ENCODE data around the gene CIC. TPM values are rescaled to one million over a fixed set of nuclear protein-coding genes. Genes with fewer than 3 reads are reported as not detected.
"Not testable (repeated sequence)": the region's sequence is repeated elsewhere in the genome, so short reads cannot be mapped to it uniquely, and the experiment has no call there.

CIC gene
- total RNA-seq, 4 donors from 2014 or later: 50.6 to 98.3 (median 56.9) TPM

DNA sequence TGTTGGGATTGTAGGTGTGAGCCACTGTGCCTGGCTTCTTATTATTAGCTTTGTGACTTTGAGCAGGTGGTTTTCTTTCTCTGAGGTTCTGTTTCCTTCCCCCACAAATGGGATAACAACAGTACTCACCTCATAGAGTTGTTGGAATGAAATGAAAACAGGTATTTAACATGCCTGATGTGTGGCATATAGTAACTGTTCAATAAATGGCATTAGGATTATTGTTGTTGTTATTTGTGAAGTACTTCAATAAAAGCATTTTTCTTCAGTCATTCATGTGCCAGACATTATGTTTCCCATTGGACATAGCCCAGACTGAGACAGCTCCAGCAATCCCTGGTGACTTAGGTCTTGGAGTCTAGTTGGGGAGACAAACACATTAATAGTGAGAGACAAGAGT is 57.9 kb downstream of the CIC start:
- peaks cover 25 to 33% of the 10 kb centered on the region in 2 donors for H3K4me1 ChIP-seq
- intact Hi-C loops (cut with DNase I): no loop called here
- DNase-seq: no peak
- no peak overlapping the region for H3K27ac ChIP-seq
- H3K27me3 ChIP-seq: peaks cover 13% of the 10 kb centered on the region
- no peaks in the 10 kb centered on the region for H3K36me3 ChIP-seq
- TF ChIP-seq POLR2A (IDR thresholded peaks at IDR 0.05): no peak
- TF ChIP-seq, protein P1, sequence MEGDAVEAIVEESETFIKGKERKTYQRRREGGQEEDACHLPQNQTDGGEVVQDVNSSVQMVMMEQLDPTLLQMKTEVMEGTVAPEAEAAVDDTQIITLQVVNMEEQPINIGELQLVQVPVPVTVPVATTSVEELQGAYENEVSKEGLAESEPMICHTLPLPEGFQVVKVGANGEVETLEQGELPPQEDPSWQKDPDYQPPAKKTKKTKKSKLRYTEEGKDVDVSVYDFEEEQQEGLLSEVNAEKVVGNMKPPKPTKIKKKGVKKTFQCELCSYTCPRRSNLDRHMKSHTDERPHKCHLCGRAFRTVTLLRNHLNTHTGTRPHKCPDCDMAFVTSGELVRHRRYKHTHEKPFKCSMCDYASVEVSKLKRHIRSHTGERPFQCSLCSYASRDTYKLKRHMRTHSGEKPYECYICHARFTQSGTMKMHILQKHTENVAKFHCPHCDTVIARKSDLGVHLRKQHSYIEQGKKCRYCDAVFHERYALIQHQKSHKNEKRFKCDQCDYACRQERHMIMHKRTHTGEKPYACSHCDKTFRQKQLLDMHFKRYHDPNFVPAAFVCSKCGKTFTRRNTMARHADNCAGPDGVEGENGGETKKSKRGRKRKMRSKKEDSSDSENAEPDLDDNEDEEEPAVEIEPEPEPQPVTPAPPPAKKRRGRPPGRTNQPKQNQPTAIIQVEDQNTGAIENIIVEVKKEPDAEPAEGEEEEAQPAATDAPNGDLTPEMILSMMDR (IDR thresholded peaks at IDR 0.05): no peak
- no peak overlapping the region for H3K4me3 ChIP-seq (replicated peaks in 1 of 3)
- H3K9me3 ChIP-seq: no peaks in the 10 kb centered on the region

DNA sequence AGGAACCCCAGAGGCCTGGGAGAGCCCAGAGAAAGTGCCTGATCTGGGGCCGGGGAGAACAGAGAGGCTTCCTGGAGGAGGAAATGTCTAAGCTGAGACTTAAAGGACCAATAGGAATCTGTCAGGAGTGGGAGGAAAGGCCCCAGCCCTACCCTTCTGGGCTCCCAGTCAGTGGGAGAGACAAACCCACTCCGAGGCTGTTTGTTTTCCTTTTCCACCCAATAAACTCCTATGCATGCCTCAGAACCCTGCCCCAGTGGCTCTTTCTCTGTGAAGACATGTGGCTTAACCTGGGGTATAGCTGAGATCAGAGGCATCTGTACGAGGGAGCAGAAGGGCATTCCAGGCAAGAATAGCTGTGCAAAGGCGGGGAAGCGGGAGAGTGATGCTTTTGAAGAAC is 58.3 kb downstream of the CIC start:
- DNase-seq: no peak
- Histone ChIP-seq H3K27me3 (peaks cover 13% of the 10 kb centered on the region), H3K27ac (no peak overlapping the region), H3K9me3 (no peaks in the 10 kb centered on the region), H3K4me1 (peaks cover 25 to 33% of the 10 kb centered on the region in 2 donors), H3K36me3 (no peaks in the 10 kb centered on the region), H3K4me3 (replicated peaks in 1 of 3) (no peak overlapping the region)
- intact Hi-C loops (cut with DNase I): no loop called here
- TF ChIP-seq, protein P1 (IDR thresholded peaks at IDR 0.05): no peak
- TF ChIP-seq POLR2A (IDR thresholded peaks at IDR 0.05): no peak
- WGBS, 2 donors: 91 to 93% methylated on average over 5 of the region's 5 CpGs

DNA sequence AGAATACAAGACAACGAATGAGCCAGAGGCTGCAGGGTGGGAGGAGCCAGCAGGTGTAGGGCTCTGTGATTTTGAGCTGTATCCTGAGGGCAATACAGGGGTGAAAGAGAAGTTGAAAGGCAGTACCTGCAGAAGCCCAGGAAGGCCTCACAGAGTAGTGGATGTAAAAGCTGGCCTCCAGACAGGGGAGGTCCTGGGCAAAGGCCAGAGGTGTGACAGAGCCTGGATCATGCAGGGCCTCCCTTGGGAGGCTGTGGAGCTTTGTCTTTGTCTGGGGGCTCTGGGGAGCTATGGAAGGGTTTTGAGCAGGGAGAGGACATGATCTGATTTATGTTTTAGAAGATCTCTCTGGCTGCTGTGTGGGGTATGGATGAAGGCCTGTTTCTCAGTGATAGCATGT is 59.1 kb downstream of the CIC start:
- WGBS, 2 donors: 22 to 24% methylated on average over 1 of the region's 1 CpG
- DNase-seq: no peak

DNA sequence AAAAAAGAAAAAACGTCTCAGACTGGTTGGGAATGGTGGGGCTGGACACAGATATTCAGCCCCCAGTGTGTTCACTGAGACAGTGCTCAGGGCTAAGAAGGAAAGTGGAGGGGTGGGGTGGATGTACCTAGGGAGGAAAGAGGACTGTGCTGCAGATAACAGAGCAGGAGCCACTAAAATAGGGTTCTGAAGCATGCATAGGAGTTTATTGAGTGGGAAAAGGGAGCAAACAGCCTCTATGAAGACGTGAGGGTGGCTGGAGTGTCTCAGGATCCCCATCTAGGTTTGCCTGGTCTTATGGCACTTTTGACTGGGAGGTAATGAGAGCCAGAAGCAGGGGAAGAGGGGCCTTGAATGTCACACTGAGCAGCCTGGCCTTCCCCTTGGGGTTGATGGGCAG is 59.8 kb downstream of the CIC start:
- H3K27ac ChIP-seq: no peak overlapping the region

More for the DNA sequence above, 59.1 kb downstream of the CIC start:
- H3K4me3 ChIP-seq (replicated peaks in 1 of 3): no peak overlapping the region
- H3K36me3 ChIP-seq: no peaks in the 10 kb centered on the region
- TF ChIP-seq POLR2A (IDR thresholded peaks at IDR 0.05): no peak
- TF ChIP-seq, protein P1 (IDR thresholded peaks at IDR 0.05): no peak
- peaks cover 13% of the 10 kb centered on the region for H3K27me3 ChIP-seq
- no peaks in the 10 kb centered on the region for H3K9me3 ChIP-seq
- peaks cover 25 to 33% of the 10 kb centered on the region in 2 donors for H3K4me1 ChIP-seq
- intact Hi-C loops (cut with DNase I): no loop called here
- no peak overlapping the region for H3K27ac ChIP-seq

DNA sequence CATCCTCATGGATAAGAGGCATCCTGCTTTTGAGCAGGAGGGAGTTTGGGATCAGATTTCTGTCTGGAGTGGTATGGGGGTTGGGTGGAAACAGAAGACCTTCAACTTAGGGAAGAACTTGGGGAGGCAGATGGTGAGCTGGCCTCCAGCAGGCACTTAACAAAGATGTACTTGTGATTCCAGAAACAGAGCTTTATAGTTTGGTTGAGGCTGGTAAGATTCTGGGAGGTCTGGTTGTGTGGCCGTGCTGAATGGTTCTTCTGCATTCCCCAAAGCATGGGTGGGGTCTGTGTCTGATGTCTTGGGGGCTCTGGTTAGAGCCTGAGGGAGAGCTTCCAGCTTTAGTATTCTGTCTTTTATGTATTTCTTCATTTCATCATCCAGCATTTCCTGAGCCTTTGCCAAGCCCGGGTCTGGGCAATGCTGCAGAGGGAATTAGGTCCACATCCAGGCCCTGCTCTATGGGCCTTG is 61.2 kb downstream of the CIC start:
- H3K9me3 ChIP-seq: no peaks in the 10 kb centered on the region
- no peak for TF ChIP-seq POLR2A (IDR thresholded peaks at IDR 0.05)
- TF ChIP-seq, protein P1 (IDR thresholded peaks at IDR 0.05): no peak
- intact Hi-C loops (cut with DNase I): no loop called here
- no peaks in the 10 kb centered on the region for H3K27me3 ChIP-seq
- H3K4me3 ChIP-seq (replicated peaks in 1 of 3): no peak overlapping the region
- H3K36me3 ChIP-seq: no peaks in the 10 kb centered on the region
- H3K4me1 ChIP-seq: peaks cover 17% of the 10 kb centered on the region in 2 donors
- no peak overlapping the region for H3K27ac ChIP-seq
- no peak for DNase-seq
- 66 to 71% methylated on average over 2 of the region's 2 CpGs for whole genome bisulfite sequencing, 2 donors

More for the DNA sequence above, 59.8 kb downstream of the CIC start:
- Histone ChIP-seq H3K36me3 (no peaks in the 10 kb centered on the region), H3K9me3 (no peaks in the 10 kb centered on the region), H3K4me1 (peaks cover 25 to 29% of the 10 kb centered on the region in 2 donors), H3K4me3 (replicated peaks in 1 of 3) (no peak overlapping the region), H3K27me3 (peaks cover 9% of the 10 kb centered on the region)
- WGBS, 2 donors: 83 to 90% methylated on average over 2 of the region's 2 CpGs
- DNase-seq: no peak
- intact Hi-C loops (cut with DNase I): no loop called here
- TF ChIP-seq POLR2A (IDR thresholded peaks at IDR 0.05): no peak
- TF ChIP-seq, protein P1 (IDR thresholded peaks at IDR 0.05): no peak

DNA sequence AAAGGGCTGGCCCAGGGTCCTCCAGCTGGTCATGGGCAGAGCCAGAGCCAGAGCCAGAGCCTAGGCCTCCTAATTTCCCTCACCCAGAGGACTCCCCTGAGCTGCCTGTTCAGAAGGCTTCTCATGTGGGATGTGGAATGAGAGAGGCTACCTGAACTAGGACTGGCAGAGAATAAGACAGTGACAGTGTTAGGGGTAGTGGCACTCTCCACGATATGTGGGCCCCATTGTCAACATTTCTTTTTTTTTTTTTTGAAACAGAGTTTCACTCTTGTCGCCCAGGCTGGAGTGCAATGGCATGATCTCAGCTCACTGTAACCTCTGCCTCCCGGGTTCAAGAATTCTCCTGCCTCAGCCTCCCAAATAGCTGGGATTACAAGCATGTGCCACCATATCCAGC is 62.3 kb downstream of the CIC start:
- DNase-seq; H3K36me3 ChIP-seq; intact Hi-C loops (cut with DNase I); H3K4me3 ChIP-seq (replicated peaks in 1 of 3); H3K27ac ChIP-seq; H3K27me3 ChIP-seq; H3K9me3 ChIP-seq: not testable (repeated sequence)
- WGBS, 2 donors: 89 to 94% methylated on average over 3 of the region's 3 CpGs
- H3K4me1 ChIP-seq: peaks cover 13 to 14% of the 10 kb centered on the region in 2 donors
